H9 (cell line): ENCODE results near the gene PGM2L1. TPM values are rescaled to one million over a fixed set of nuclear protein-coding genes. Genes with fewer than 3 reads are reported as not detected.

Source experiments
- DNase-seq: peaks from one replicate; pipeline ENCODE4 v3.0.0-alpha.2; 2017
- H2AFZ ChIP-seq: one replicate; pipeline ENCODE4 v1.6.1; 2013; ENCODE audit warnings: mild to moderate bottlenecking, low read length, control low read depth, moderate library complexity
- H2AK5ac ChIP-seq: 2 replicates; pipeline ENCODE4 v1.6.1; 2013; ENCODE audit warnings: low read length, control low read depth, mixed read lengths; ENCODE audit not compliant: insufficient read length
- H2BK120ac ChIP-seq: one replicate; pipeline ENCODE4 v1.6.1; 2013; ENCODE audit warnings: low read depth, mild to moderate bottlenecking, low read length, control low read depth, inconsistent platforms; ENCODE audit not compliant: poor library complexity, severe bottlenecking
- H2BK12ac ChIP-seq: 2 replicates; pipeline ENCODE4 v1.6.1; 2013; ENCODE audit warnings: low read length, control low read depth, mixed read lengths, low read depth; ENCODE audit not compliant: insufficient read length
- H2BK15ac ChIP-seq: 2 replicates; pipeline ENCODE4 v1.6.1; 2013; ENCODE audit warnings: low read depth, low read length, control low read depth
- H2BK20ac ChIP-seq: one replicate; pipeline ENCODE4 v1.6.1; 2013; ENCODE audit warnings: low read depth, mild to moderate bottlenecking, low read length, control low read depth, inconsistent platforms; ENCODE audit not compliant: poor library complexity, severe bottlenecking
- H2BK5ac ChIP-seq: 2 replicates; pipeline ENCODE4 v1.6.1; 2013; ENCODE audit warnings: low read length, control low read depth, mixed read lengths; ENCODE audit not compliant: insufficient read length
- H3K14ac ChIP-seq: 2 replicates; pipeline ENCODE4 v1.6.1; 2013; ENCODE audit warnings: low read length, control low read depth; ENCODE audit not compliant: insufficient read depth
- H3K18ac ChIP-seq: 2 replicates; pipeline ENCODE4 v1.6.1; 2013; ENCODE audit warnings: low read depth, mild to moderate bottlenecking, mixed read lengths, low read length, control low read depth; ENCODE audit not compliant: insufficient read length
- H3K23ac ChIP-seq: 2 replicates; pipeline ENCODE4 v1.6.1; 2013; ENCODE audit warnings: low read length, control low read depth, mixed read lengths, low read depth; ENCODE audit not compliant: insufficient read length
- H3K23me2 ChIP-seq: 2 replicates; pipeline ENCODE4 v1.6.1; 2013; ENCODE audit warnings: low read depth, mild to moderate bottlenecking, mixed read lengths, low read length, control low read depth; ENCODE audit not compliant: insufficient read length, poor library complexity, severe bottlenecking
- H3K27ac ChIP-seq: 2 replicates; pipeline ENCODE4 v1.5.1; 2013; ENCODE audit warnings: low read length, control low read depth, mixed read lengths, low read depth; ENCODE audit not compliant: insufficient read length
- H3K27me3 ChIP-seq: 2 replicates; pipeline ENCODE4 v1.6.1; 2013; ENCODE audit warnings: low read length, control low read depth, inconsistent platforms; ENCODE audit not compliant: insufficient read depth
- H3K4ac ChIP-seq: 2 replicates; pipeline ENCODE4 v1.6.1; 2013; ENCODE audit warnings: low read depth, mild to moderate bottlenecking, control low read depth, inconsistent platforms, low read length, moderate library complexity
- H3K4me1 ChIP-seq: 2 replicates; pipeline ENCODE4 v1.6.1; 2013; ENCODE audit warnings: low read length, control low read depth, inconsistent platforms; ENCODE audit not compliant: insufficient read depth
- H3K4me2 ChIP-seq: 2 replicates; pipeline ENCODE4 v1.6.1; 2013; ENCODE audit warnings: low read length, control low read depth, mixed read lengths; ENCODE audit not compliant: insufficient read length, insufficient read depth
- H3K56ac ChIP-seq: 2 replicates; pipeline ENCODE4 v1.6.1; 2013; ENCODE audit warnings: low read depth, mild to moderate bottlenecking, mixed read lengths, low read length, control low read depth; ENCODE audit not compliant: insufficient read length
- H3K79me1 ChIP-seq: 2 replicates; pipeline ENCODE4 v1.6.1; 2013; ENCODE audit warnings: low read depth, mild to moderate bottlenecking, moderate library complexity, low read length, control low read depth, inconsistent platforms; ENCODE audit not compliant: insufficient read depth, poor library complexity, severe bottlenecking
- H3K79me2 ChIP-seq: 2 replicates; pipeline ENCODE4 v1.6.1; 2013; ENCODE audit warnings: low read length, control low read depth, inconsistent platforms; ENCODE audit not compliant: insufficient read depth
- H3K9ac ChIP-seq: 2 replicates; pipeline ENCODE4 v1.6.1; 2013; ENCODE audit warnings: low read length, control low read depth, mixed read lengths; ENCODE audit not compliant: insufficient read length; ENCODE audit errors: extremely low read depth
- H3K9me3 ChIP-seq: one replicate; pipeline ENCODE4 v1.6.1; 2013; ENCODE audit warnings: low read depth, low read length, inconsistent platforms; ENCODE audit not compliant: control insufficient read depth
- H3T11ph ChIP-seq: one replicate; pipeline ENCODE4 v1.6.1; 2013; ENCODE audit warnings: mild to moderate bottlenecking, low read length, control low read depth, inconsistent platforms
- H4K20me1 ChIP-seq: one replicate; pipeline ENCODE4 v1.6.1; 2013; ENCODE audit not compliant: control insufficient read depth, insufficient read length, insufficient read depth
- H4K5ac ChIP-seq: 2 replicates; pipeline ENCODE4 v1.6.1; 2013; ENCODE audit warnings: low read depth, mild to moderate bottlenecking, mixed read lengths, low read length, control low read depth; ENCODE audit not compliant: insufficient read length
- H4K8ac ChIP-seq: replicated peaks from 2 replicates; pipeline ENCODE4 v1.6.1; 2013; ENCODE audit warnings: low read length, control low read depth, mixed read lengths, low read depth; ENCODE audit not compliant: insufficient read length
- H4K91ac ChIP-seq: 2 replicates; pipeline ENCODE4 v1.6.1; 2013; ENCODE audit warnings: low read depth, mild to moderate bottlenecking, moderate library complexity, mixed read lengths, low read length, control low read depth; ENCODE audit not compliant: insufficient read length
- H3K27ac Mint-ChIP-seq, 3 experiments: 2 replicates in 2 of 3; 3 replicates in 1 of 3; pipeline ENCODE4 v1.8.0; 2020 to 2021; ENCODE audit warnings: mixed read lengths in 3 of 3, mild to moderate bottlenecking in 1 of 3, moderate library complexity in 1 of 3
- H3K27me3 Mint-ChIP-seq: 2 replicates; pipeline ENCODE4 v1.8.0; 2021; ENCODE audit warnings: low read depth, mild to moderate bottlenecking, moderate library complexity, mixed read lengths
- H3K36me3 Mint-ChIP-seq, 3 experiments: 2 replicates in 2 of 3; 3 replicates in 1 of 3; pipeline ENCODE4 v1.8.0; 2020 to 2021; ENCODE audit warnings: low read depth in 3 of 3, mixed read lengths in 3 of 3; ENCODE audit not compliant: insufficient read depth in 1 of 3
- H3K4me1 Mint-ChIP-seq, 2 experiments: 2 replicates each; pipeline ENCODE4 v1.8.0; 2020; ENCODE audit warnings: mixed read lengths in 2 of 2
- H3K4me3 Mint-ChIP-seq, 2 experiments: 2 replicates in 1 of 2; 3 replicates in 1 of 2; pipeline ENCODE4 v1.8.0; 2020 to 2021; ENCODE audit warnings: mild to moderate bottlenecking in 2 of 2, mixed read lengths in 2 of 2, moderate library complexity in 1 of 2
- H3K9me3 Mint-ChIP-seq, 2 experiments: 2 replicates in 1 of 2; 3 replicates in 1 of 2; pipeline ENCODE4 v1.8.0; 2020; ENCODE audit warnings: mild to moderate bottlenecking in 2 of 2, mixed read lengths in 2 of 2, moderate library complexity in 1 of 2
- CTCF ChIP-seq: fragments of 200-600 bp; sonication (generic); conservative IDR thresholded peaks from 3 replicates; pipeline ENCODE4 v1.8.0; 2021; ENCODE audit warnings: antibody characterized with exemption, mild to moderate bottlenecking
- WGBS: extraction: QIAGEN DNeasy Blood & Tissue Kit; methylation state at CpG from one replicate; pipeline ENCODE4 v1.1.7; 2013; ENCODE audit warnings: missing lambda C conversion rate, low lambda C conversion rate, mixed read lengths; ENCODE audit not compliant: insufficient read length; ENCODE audit errors: extremely low coverage; 5-methylcytosine and 5-hydroxymethylcytosine counted together
- total RNA-seq: library from RNA; stranded (reverse); gene quantifications from 2 replicates; pipeline ENCODE4 v1.2.1, GENCODE V29; 2021

Gene PGM2L1
- total RNA-seq, 1 experiment from 2014 or later, result 16.9 TPM

GRCh38 chr11:74446532-74446938 is 48.3 kb upstream of the PGM2L1 start:
- Histone ChIP-seq H3K56ac (no peak overlapping the region), H2BK5ac (no peak overlapping the region), H3K4me1 (no peaks in the 10 kb centered on the region), H2BK20ac (no peak overlapping the region), H2AFZ (no peak overlapping the region), H4K20me1 (no peaks in the 10 kb centered on the region), H3K9ac (no peak overlapping the region), H3K18ac (no peak overlapping the region), H3K23me2 (no peaks in the 10 kb centered on the region), H2AK5ac (no peak overlapping the region), H2BK120ac (no peak overlapping the region), H3K27me3 (no peaks in the 10 kb centered on the region), H2BK15ac (no peak overlapping the region), H3K79me1 (no peaks in the 10 kb centered on the region), H3K4ac (no peak overlapping the region), H4K91ac (no peak overlapping the region), H3T11ph (no peak overlapping the region), H3K23ac (no peak overlapping the region), H3K79me2 (no peaks in the 10 kb centered on the region), H4K5ac (no peak overlapping the region), H3K4me2 (no peak overlapping the region), H3K14ac (no peak overlapping the region), H3K9me3 (no peaks in the 10 kb centered on the region), H4K8ac (no peak overlapping the region), H2BK12ac (no peak overlapping the region), H3K27ac (no peak overlapping the region)
- no peaks in the 10 kb centered on the region for H3K36me3 Mint-ChIP-seq
- H3K27ac Mint-ChIP-seq, result no peak overlapping the region
- DNase-seq, result no peak
- WGBS, result no CpG with 5 or more reads among the region's 1 CpG
- no peak overlapping the region for H3K4me3 Mint-ChIP-seq
- H3K4me1 Mint-ChIP-seq, result peaks cover 15 to 29% of the 10 kb centered on the region in 2 experiments
- H3K9me3 Mint-ChIP-seq, result no peaks in the 10 kb centered on the region
- H3K27me3 Mint-ChIP-seq, result no peaks in the 10 kb centered on the region; the same call in 1 of the 2 replicates
- no peak for TF ChIP-seq CTCF
